ENCODE data around the gene BBLN. TPM values are rescaled to one million over a fixed set of nuclear protein-coding genes. Genes with fewer than 3 reads are reported as not detected.

Gene BBLN
- total RNA-seq, 2 donors from 2014 or later = 65.7 to 82.1 TPM

GRCh38 chr9:128125580-128126354 lies 34.3 kb upstream of the BBLN start:
- DNase-seq = no peak
- Histone ChIP-seq H3K27ac (ENCODE audit: low read depth, low read length) (no peak overlapping the region), H3K4me3 (ENCODE audit: low read length) (peak overlapping the region; percentile 95), H3K36me3 (ENCODE audit: control insufficient read depth, insufficient read depth, low read length) (peaks cover 21% of the 10 kb centered on the region), H3K27me3 (ENCODE audit: control insufficient read depth, insufficient read depth, low read length, poor library complexity, severe bottlenecking) (no peaks in the 10 kb centered on the region), H3K4me1 (ENCODE audit: control insufficient read depth, insufficient read depth, low read length) (no peaks in the 10 kb centered on the region), H3K9me3 (ENCODE audit: control insufficient read depth, low read length) (no peaks in the 10 kb centered on the region), H3K9ac (ENCODE audit: extremely low read depth, low read length, poor library complexity, severe bottlenecking) (no peak overlapping the region)
- peak overlapping the region; percentile 91 for H3K4me3 Mint-ChIP-seq
- peaks cover 14% of the 10 kb centered on the region for H3K27me3 Mint-ChIP-seq (ENCODE audit: insufficient read depth)
- peaks cover 21% of the 10 kb centered on the region for H3K36me3 Mint-ChIP-seq (ENCODE audit: low read depth)
- TF ChIP-seq CTCF (conservative IDR thresholded peaks at IDR 0.05) = no peak
- no peak overlapping the region for H3K27ac Mint-ChIP-seq
- WGBS, 2 experiments (ENCODE audit: insufficient coverage in 1 of 2, insufficient read length in 1 of 2) = 89 to 91% methylated on average over 7 to 10 of the region's 10 CpGs
- H3K9me3 Mint-ChIP-seq = peaks cover 14% of the 10 kb centered on the region
- H3K4me1 Mint-ChIP-seq = peaks cover 7% of the 10 kb centered on the region

GRCh38 chr9:128127568-128127989 lies 32.5 kb upstream of the BBLN start, which contains the start of gene PTGES2:
TSS of gene PTGES2 (minus strand) at chr9:128127729. CDS start at chr9:128127717, 12 bp downstream.
- Mint-ChIP-seq H3K36me3 (ENCODE audit: low read depth) (peaks cover 21% of the 10 kb centered on the region), H3K27me3 (ENCODE audit: insufficient read depth) (peaks cover 27% of the 10 kb centered on the region), H3K4me1 (peaks cover 12% of the 10 kb centered on the region), H3K4me3 (peak within 1 kb of the TSS; percentile 91), H3K9me3 (peaks cover 14% of the 10 kb centered on the region), H3K27ac (peak within 1 kb of the TSS; percentile 99)
- peaks cover 13% of the 10 kb centered on the region for H3K36me3 ChIP-seq (ENCODE audit: control insufficient read depth, insufficient read depth, low read length)
- H3K9me3 ChIP-seq (ENCODE audit: control insufficient read depth, low read length) = no peaks in the 10 kb centered on the region
- WGBS, 2 experiments (ENCODE audit: insufficient coverage in 1 of 2, insufficient read length in 1 of 2) = 0% methylated on average over 25 to 56 of the region's 56 CpGs
- H3K27ac ChIP-seq (ENCODE audit: low read depth, low read length) = peak within 1 kb of the TSS; percentile 90
- no peaks in the 10 kb centered on the region for H3K4me1 ChIP-seq (ENCODE audit: control insufficient read depth, insufficient read depth, low read length)
- TF ChIP-seq CTCF (conservative IDR thresholded peaks at IDR 0.05) = no peak
- H3K4me3 ChIP-seq (ENCODE audit: low read length) = peak within 1 kb of the TSS; percentile 95
- no peaks in the 10 kb centered on the region for H3K27me3 ChIP-seq (ENCODE audit: control insufficient read depth, insufficient read depth, low read length, poor library complexity, severe bottlenecking)
- H3K9ac ChIP-seq (ENCODE audit: extremely low read depth, low read length, poor library complexity, severe bottlenecking) = peak within 1 kb of the TSS; percentile 89
- DNase-seq = peak; percentile 88

DNA sequence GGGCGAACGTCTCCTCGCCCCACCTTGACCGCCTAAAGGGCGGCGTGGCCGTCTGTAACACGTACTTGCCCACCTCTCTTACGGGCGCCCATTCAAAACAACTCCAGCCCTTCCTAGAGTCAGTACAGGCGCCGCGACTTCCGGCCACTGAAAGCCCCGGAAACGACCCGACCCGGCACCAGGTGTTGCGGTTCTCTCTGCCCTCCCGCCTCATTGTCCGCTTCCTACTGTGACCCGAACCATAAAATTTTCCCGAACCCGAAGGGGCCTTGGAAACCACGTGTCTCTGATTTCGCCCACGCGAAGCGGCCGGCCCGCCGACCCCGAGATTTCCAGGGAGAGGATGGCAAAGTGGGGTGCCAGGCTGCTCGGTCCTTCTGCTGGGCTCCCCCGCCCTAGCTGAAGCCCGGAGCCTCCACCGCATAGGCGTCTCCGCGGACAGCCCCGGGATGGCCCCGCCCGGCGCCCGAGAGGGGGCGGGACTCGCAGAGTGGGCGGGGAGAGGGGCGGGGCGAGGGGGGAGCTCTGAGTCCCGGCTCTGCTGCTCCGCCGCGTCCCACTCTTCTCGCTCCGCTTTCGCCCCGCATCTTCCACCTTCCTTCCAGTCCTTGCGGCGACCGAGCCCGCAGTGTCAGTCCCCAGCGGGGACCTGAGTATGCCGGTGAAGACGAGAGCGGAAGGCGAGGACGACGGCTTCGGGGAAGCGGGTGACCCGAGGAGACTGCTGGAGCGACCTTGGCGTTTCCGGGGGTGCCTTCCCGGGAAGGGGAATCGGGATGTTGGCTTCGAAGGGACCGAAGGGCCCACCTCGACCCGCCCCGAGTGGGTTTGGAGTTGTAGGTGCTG lies 31.9 kb upstream of the BBLN start:
- peak overlapping the region; percentile 89 for H3K9ac ChIP-seq (ENCODE audit: extremely low read depth, low read length, poor library complexity, severe bottlenecking)
- H3K9me3 ChIP-seq (ENCODE audit: control insufficient read depth, low read length) = peaks cover under 1% of the 10 kb centered on the region
- Mint-ChIP-seq H3K4me3 (peak overlapping the region; percentile 91), H3K9me3 (peaks cover 14% of the 10 kb centered on the region), H3K27me3 (ENCODE audit: insufficient read depth) (peaks cover 33% of the 10 kb centered on the region), H3K27ac (peak overlapping the region; percentile 99), H3K36me3 (ENCODE audit: low read depth) (peaks cover 17% of the 10 kb centered on the region), H3K4me1 (peaks cover 13% of the 10 kb centered on the region)
- peak; percentile 94 for DNase-seq
- H3K27ac ChIP-seq (ENCODE audit: low read depth, low read length) = peak overlapping the region; percentile 90
- WGBS, 2 experiments (ENCODE audit: insufficient coverage in 1 of 2, insufficient read length in 1 of 2) = 1 to 2% methylated on average over 38 to 81 of the region's 82 CpGs
- H3K36me3 ChIP-seq (ENCODE audit: control insufficient read depth, insufficient read depth, low read length) = peaks cover 10% of the 10 kb centered on the region
- peaks cover 4% of the 10 kb centered on the region for H3K27me3 ChIP-seq (ENCODE audit: control insufficient read depth, insufficient read depth, low read length, poor library complexity, severe bottlenecking)
- H3K4me1 ChIP-seq (ENCODE audit: control insufficient read depth, insufficient read depth, low read length) = no peaks in the 10 kb centered on the region
- H3K4me3 ChIP-seq (ENCODE audit: low read length) = peak overlapping the region; percentile 95
- no peak for TF ChIP-seq CTCF (conservative IDR thresholded peaks at IDR 0.05)

Data from endodermal cell (in vitro differentiated cells).